ENCODE results near the gene TALDO1.

The TALDO1 gene

GRCh38 chr11:788009-788640, 40.9 kb downstream of the TALDO1 start:
- no peak for DNase-seq (ENCODE audit: low read depth)

GRCh38 chr11:788953-789940, 42.0 kb downstream of the TALDO1 start:
- DNase-seq (ENCODE audit: low read depth): no peak

GRCh38 chr11:789943-790342, 42.7 kb downstream of the TALDO1 start, which contains the start of gene CEND1:
CEND1 (minus strand) TSS chr11:790090; CDS start chr11:788576, 1,514 bp downstream.
- DNase-seq (ENCODE audit: low read depth): no peak

- DNase-seq (ENCODE audit: low read depth): no peak
These were observed 43.7 kb downstream of the TALDO1 start for GRCh38 chr11:790721-791564.

- no peak for DNase-seq (ENCODE audit: low read depth)
These were observed 44.6 kb downstream of the TALDO1 start for GRCh38 chr11:791658-792534.

GRCh38 chr11:792535-792821, 45.2 kb downstream of the TALDO1 start:
- DNase-seq (ENCODE audit: low read depth): no peak

- DNase-seq (ENCODE audit: low read depth): no peak
These were observed 45.6 kb downstream of the TALDO1 start for GRCh38 chr11:792873-793272.

- DNase-seq (ENCODE audit: low read depth): no peak
These were observed 46.3 kb downstream of the TALDO1 start for GRCh38 chr11:793556-793955.

GRCh38 chr11:794013-794765, 46.9 kb downstream of the TALDO1 start:
- no peak for DNase-seq (ENCODE audit: low read depth)

GRCh38 chr11:794766-795633, 47.7 kb downstream of the TALDO1 start:
- DNase-seq (ENCODE audit: low read depth): no peak

- no peak for DNase-seq (ENCODE audit: low read depth)
These were observed 48.6 kb downstream of the TALDO1 start for GRCh38 chr11:795634-796564.

GRCh38 chr11:796565-797295, 49.5 kb downstream of the TALDO1 start:
- no peak for DNase-seq (ENCODE audit: low read depth)

GRCh38 chr11:797296-798092, 50.2 kb downstream of the TALDO1 start:
- DNase-seq (ENCODE audit: low read depth): no peak

GRCh38 chr11:798093-798713, 50.9 kb downstream of the TALDO1 start, which contains the start of gene SLC25A22:
SLC25A22 (minus strand) TSS chr11:798281; CDS start chr11:795006, 3,275 bp downstream.
- DNase-seq (ENCODE audit: low read depth): no peak

- DNase-seq (ENCODE audit: low read depth): no peak
These were observed 52.5 kb downstream of the TALDO1 start for GRCh38 chr11:799641-800316.

GRCh38 chr11:800473-800872, 53.2 kb downstream of the TALDO1 start:
- DNase-seq (ENCODE audit: low read depth): no peak
